Ascending aorta (tissue), 2 donors: ENCODE data around the gene PTCHD4. TPM values are rescaled to one million over a fixed set of nuclear protein-coding genes. Genes with fewer than 3 reads are reported as not detected.
A peak's percentile ranks its signal among the peaks of the same experiment; 100 is the strongest.

Experiments used
- DNase-seq, 2 donors: peaks; one replicate each; pipeline ENCODE4 v3.0.0-alpha.2; 2019; ENCODE audit warnings: low spot score in 2 of 2
- H3K27ac ChIP-seq, 2 donors: fragments of 200-600 bp; sonication (generic); one replicate each; pipeline ENCODE4 v1.5.1; 2016 to 2017; ENCODE audit warnings: mild to moderate bottlenecking in 1 of 2
- H3K27me3 ChIP-seq: fragments of 200-600 bp; sonication (generic); one replicate; pipeline ENCODE4 v1.5.1; 2017
- H3K36me3 ChIP-seq, 2 donors: fragments of 200-600 bp; sonication (generic); one replicate each; pipeline ENCODE4 v1.5.1; 2016
- H3K4me1 ChIP-seq, 2 donors: fragments of 200-600 bp; sonication (generic); one replicate each; pipeline ENCODE4 v1.5.1; 2016 to 2017; ENCODE audit warnings: mild to moderate bottlenecking in 1 of 2
- H3K4me3 ChIP-seq, 2 donors: fragments of 200-600 bp; sonication (generic); one replicate each; pipeline ENCODE4 v1.5.1; 2016 to 2017; ENCODE audit warnings: mild to moderate bottlenecking in 1 of 2
- H3K9me3 ChIP-seq, 2 donors: fragments of 200-600 bp; sonication (generic); one replicate each; pipeline ENCODE4 v1.5.1; 2016
- intact Hi-C: fragments of 100-400 bp; cut with DNase I; formaldehyde crosslinking; loops from one replicate; pipeline ENCODE4 v1.15.1; 2023
- total RNA-seq: library from RNA; depleted of rRNA; stranded (reverse); fragments of >200 nt; gene quantifications from one replicate; pipeline ENCODE4 v1.1.0, GENCODE V29; 2016
- TF ChIP-seq, protein P1 (sequence below), 3 experiments: fragments of 200-600 bp in 2 of 3; fragments of 450-650 bp in 1 of 3; sonication (generic) in 2 of 3; IDR thresholded peaks; one replicate each; pipeline ENCODE4 v1.5.1; 2016 to 2019; ENCODE audit warnings: antibody characterized with exemption in 3 of 3, mild to moderate bottlenecking in 1 of 3, moderate library complexity in 1 of 3

The PTCHD4 gene
- 0.32 TPM for total RNA-seq

DNA sequence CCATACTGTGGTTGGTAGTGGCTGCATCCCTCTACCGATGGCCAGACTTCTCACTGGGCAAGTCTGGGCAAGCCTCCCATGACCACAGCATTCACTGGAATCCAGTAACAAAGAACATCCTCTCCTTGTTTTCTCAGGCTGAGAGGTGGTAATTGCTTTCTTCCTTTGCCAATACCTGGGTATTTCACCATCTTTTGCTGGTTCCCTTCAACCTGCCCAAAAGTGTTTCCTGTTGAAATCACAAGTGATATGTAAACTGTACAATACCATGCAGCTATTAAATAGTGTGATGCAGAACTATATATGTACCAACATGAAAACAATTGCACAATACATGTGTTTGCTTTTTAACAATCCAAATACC is at the start of gene PTCHD4:
TSS of gene PTCHD4 (minus strand) at position 55 of the 364 bp plus-strand sequence. CDS start 42,240 bp downstream, outside the sequence.
- no peak for DNase-seq
- no peaks in the 10 kb centered on the region for H3K36me3 ChIP-seq
- no peaks in the 10 kb centered on the region for H3K9me3 ChIP-seq
- no peaks in the 10 kb centered on the region for H3K27me3 ChIP-seq
- intact Hi-C loops, result no loop called here
- TF ChIP-seq, protein P1, sequence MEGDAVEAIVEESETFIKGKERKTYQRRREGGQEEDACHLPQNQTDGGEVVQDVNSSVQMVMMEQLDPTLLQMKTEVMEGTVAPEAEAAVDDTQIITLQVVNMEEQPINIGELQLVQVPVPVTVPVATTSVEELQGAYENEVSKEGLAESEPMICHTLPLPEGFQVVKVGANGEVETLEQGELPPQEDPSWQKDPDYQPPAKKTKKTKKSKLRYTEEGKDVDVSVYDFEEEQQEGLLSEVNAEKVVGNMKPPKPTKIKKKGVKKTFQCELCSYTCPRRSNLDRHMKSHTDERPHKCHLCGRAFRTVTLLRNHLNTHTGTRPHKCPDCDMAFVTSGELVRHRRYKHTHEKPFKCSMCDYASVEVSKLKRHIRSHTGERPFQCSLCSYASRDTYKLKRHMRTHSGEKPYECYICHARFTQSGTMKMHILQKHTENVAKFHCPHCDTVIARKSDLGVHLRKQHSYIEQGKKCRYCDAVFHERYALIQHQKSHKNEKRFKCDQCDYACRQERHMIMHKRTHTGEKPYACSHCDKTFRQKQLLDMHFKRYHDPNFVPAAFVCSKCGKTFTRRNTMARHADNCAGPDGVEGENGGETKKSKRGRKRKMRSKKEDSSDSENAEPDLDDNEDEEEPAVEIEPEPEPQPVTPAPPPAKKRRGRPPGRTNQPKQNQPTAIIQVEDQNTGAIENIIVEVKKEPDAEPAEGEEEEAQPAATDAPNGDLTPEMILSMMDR (IDR thresholded peaks at IDR 0.05), result no peak
- no peak within 1 kb of the TSS for H3K27ac ChIP-seq
- H3K4me3 ChIP-seq, result peak within 1 kb of the TSS in 1 of 2 donors; percentile 29
- H3K4me1 ChIP-seq, result no peaks in the 10 kb centered on the region

DNA sequence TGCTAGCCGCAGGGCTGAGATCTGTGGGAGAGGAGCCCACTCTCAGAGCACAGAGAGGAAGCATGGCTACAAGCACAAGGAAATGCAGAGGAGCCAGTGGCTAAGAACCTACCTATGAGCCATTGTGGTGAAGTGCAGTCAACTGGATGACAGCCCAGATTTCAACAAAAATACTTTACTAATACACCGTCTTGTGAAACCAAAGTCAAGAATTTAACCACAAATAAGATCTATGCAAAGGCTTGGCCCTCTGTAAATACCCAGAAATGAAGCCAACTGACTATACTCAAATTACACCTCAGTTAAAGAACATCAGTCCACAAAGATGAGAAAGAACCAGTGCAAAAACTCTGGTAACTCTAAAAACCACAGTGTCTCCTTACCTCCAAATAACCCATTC is 40.1 kb upstream of the PTCHD4 start:
- Histone ChIP-seq H3K9me3 (no peaks in the 10 kb centered on the region), H3K4me1 (no peaks in the 10 kb centered on the region), H3K4me3 (no peak overlapping the region), H3K27me3 (no peaks in the 10 kb centered on the region), H3K27ac (no peak overlapping the region), H3K36me3 (no peaks in the 10 kb centered on the region)
- no peak for DNase-seq
- intact Hi-C loops, result no loop called here
- TF ChIP-seq, protein P1 (IDR thresholded peaks at IDR 0.05), result no peak

DNA sequence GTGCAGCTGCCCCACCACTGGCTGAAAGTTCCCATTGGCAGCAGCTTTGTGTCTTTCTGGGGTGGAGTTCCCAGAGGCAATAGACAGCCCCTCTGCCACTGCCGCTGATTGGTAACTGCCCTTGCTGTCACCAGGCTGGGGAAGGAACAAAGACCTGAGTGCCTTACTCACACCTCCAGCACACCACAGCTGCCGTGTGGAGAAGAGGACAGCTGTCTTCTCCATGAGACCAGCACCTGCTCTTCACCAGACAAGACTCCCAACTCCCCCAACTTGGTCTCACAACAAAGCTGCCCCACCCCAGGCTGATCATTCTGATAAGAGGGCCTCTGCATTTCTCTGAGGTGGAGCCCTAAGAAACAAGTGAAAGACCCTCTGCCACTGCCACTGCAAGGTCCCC is 39.7 kb upstream of the PTCHD4 start:
- no peak overlapping the region for H3K27ac ChIP-seq
- H3K9me3 ChIP-seq, result no peaks in the 10 kb centered on the region
- TF ChIP-seq, protein P1 (IDR thresholded peaks at IDR 0.05), result no peak
- no peaks in the 10 kb centered on the region for H3K27me3 ChIP-seq
- H3K4me1 ChIP-seq, result no peaks in the 10 kb centered on the region
- no peak for DNase-seq
- H3K36me3 ChIP-seq, result no peaks in the 10 kb centered on the region
- H3K4me3 ChIP-seq, result no peak overlapping the region
- intact Hi-C loops, result no loop called here

DNA sequence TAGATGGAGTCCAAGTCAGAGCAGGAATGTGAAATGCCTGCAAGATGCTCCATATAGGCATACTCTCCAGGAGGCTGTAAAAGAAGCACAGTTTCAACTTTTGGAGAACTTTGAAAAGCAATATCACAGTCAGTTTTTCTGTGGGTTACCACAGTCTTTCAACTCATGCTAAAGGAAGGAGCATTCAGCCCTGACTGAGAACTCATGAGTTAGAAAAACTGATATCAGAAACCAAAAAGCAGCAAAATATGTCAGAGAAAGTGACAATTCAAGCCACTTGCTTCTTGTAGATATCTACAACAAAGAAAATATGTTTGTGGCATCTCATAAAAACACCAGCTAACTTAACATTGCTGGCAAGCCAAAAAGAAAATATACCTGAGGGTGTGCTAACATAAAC is 36.1 kb upstream of the PTCHD4 start:
- no peaks in the 10 kb centered on the region for H3K27me3 ChIP-seq
- H3K27ac ChIP-seq, result no peak overlapping the region
- no peak overlapping the region for H3K4me3 ChIP-seq
- H3K4me1 ChIP-seq, result no peaks in the 10 kb centered on the region
- H3K36me3 ChIP-seq, result no peaks in the 10 kb centered on the region
- no peaks in the 10 kb centered on the region for H3K9me3 ChIP-seq
- TF ChIP-seq, protein P1 (IDR thresholded peaks at IDR 0.05), result no peak
- intact Hi-C loops, result no loop called here
- DNase-seq, result no peak

DNA sequence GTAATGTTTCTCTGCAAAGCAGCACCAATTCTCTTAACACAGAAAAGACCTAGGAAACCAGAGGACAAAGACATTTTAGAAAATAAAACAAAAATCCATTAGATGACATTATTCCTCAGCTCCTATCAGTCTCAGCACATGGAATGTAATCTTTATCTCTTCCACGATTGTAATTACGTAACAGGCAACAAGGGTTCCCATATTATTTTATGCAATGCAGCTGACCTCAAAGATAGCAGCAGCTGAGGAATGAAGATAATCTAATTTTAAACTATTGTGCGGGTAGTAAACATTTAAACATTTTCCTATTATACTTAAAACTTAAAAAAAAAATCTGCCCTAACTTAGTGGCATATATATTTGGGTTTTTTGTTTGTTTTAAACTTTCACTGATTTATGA is 33.0 kb upstream of the PTCHD4 start:
- Histone ChIP-seq H3K9me3 (no peaks in the 10 kb centered on the region), H3K4me3 (no peak overlapping the region), H3K36me3 (no peaks in the 10 kb centered on the region), H3K27me3 (no peaks in the 10 kb centered on the region), H3K4me1 (no peaks in the 10 kb centered on the region), H3K27ac (no peak overlapping the region)
- TF ChIP-seq, protein P1 (IDR thresholded peaks at IDR 0.05), result no peak
- intact Hi-C loops, result no loop called here
- DNase-seq, result no peak

DNA sequence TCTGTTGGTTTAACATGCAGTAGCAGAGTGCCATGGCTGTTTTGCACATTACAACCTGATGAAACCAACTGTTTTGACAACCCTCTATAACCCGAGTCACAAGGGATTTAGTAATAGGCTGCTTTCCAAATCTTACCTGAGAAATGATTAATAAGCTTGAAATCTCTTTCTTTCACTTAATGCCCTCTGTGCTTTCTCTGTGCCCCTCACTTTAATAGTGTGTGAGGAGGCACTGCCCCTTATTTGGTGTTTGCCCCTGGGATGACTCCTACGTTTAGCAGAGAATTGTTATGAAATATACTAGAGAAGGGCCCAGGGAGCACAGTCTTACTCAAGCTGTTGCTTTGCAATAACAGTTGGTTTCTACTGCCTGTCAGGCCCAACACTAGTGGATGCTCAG is 31.0 kb upstream of the PTCHD4 start:
- TF ChIP-seq, protein P1 (IDR thresholded peaks at IDR 0.05), result no peak
- no peaks in the 10 kb centered on the region for H3K27me3 ChIP-seq
- intact Hi-C loops, result no loop called here

More for the DNA sequence above, 31.0 kb upstream of the PTCHD4 start:
- Histone ChIP-seq H3K27ac (no peak overlapping the region), H3K4me3 (no peak overlapping the region), H3K36me3 (no peaks in the 10 kb centered on the region), H3K4me1 (no peaks in the 10 kb centered on the region), H3K9me3 (no peaks in the 10 kb centered on the region)
- DNase-seq, result no peak
